ENCODE measurements around the gene DUS1L.

Gene DUS1L

DNA sequence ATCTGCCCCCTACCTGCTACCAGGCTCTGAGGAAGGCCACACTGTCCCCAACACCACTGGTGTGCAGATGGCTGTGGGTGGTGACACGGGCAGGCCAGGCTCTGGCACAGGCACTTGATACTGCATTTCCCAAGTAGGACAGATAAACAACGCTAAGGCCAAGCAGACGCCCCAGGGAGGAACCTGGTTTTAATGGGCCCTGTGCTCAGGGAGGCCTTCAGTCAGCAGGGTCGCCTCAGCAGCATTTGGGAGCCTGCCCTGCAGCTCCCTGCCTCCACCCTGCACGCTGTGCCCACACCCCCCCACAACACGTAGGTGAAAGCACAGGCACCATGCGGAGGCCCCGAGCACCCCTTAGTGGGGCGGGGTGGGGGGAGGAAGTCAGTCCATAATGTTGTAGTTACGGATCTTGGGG lies 35.7 kb upstream of the DUS1L start:
- DNase-seq (ENCODE audit: low read depth in 2 of 3, low spot score in 1 of 3) = no peak

DNA sequence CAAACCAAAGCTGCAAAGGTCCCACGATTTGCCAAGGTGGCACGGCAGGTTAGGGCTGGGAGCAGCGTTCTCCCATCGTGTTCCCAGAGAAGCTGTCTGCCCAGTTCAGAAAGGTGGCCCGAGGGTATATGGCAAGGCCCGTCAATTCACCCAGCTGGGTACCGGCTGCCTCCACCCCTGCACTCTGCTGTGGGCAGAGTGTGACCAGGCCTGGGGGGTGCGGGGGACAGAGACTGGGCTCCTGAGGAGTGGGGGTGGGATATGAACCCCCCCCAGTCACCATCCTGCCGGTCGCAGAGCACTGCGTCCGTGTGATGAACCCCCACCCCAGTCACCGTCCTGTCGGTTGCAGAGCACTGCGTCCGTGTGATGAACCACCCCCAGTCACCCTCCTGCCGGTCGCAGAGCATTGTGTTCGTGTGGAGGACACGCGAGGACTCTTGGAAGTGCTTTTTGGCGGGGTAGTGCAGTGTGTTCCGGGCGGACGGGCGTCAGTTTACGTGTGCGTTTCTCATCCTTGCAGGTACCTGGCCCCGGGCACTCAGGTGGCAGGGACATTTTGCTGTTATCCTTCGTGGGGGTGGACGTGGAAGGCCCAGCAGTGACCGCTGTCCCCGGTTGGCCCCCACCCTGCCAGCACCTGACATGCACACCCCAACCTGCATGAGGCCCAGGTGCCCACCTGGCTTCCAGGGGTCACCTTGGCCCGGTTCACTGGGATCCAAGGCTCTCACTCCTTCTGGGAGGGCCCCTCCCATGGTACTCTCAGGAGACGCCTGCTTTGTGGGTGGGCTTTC lies 35.1 kb upstream of the DUS1L start:
- no peak for DNase-seq (ENCODE audit: low read depth in 2 of 3, low spot score in 1 of 3)

DNA sequence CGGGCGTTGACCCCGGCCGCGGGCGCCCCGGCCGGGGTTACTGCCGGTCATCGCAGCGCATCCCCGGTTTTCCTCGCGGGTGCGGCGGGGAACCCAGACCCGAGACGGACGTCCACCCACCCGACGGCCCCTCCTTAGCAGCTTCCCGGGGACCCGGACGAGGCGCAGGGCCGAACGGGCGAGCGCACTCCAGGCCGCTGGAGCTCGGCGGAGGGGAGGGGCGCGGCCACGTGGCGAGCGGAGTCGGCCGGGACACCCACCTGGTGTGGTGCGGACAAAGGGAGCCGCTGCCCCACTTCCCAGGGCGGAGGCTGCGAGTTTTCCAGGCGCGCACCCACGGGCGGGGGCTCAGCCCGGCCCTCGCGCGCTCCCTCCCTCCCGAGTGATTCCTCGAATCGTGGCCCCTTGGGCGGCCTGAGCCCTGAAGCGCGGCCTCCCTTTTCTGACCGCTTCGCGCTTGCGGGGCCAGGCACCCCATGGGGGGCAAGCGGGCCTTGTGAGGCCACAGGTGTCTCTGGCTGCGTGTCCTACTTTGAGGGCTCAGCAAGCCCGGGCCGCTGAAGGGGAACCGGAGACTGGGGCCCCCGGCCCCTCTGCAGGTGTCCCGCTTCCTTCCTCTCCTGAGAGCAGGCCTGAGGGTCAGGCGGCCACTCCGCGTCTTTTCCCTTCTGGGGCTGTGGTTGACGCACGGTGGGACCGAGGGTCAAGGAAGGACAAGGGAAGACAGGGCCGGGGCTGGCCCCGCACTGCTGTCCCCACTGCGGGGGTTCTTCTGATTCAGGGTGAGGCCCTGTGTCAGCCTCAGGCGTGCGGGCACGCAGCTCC lies 33.5 kb upstream of the DUS1L start:
- DNase-seq (ENCODE audit: low read depth in 2 of 3, low spot score in 1 of 3) = no peak

DNA sequence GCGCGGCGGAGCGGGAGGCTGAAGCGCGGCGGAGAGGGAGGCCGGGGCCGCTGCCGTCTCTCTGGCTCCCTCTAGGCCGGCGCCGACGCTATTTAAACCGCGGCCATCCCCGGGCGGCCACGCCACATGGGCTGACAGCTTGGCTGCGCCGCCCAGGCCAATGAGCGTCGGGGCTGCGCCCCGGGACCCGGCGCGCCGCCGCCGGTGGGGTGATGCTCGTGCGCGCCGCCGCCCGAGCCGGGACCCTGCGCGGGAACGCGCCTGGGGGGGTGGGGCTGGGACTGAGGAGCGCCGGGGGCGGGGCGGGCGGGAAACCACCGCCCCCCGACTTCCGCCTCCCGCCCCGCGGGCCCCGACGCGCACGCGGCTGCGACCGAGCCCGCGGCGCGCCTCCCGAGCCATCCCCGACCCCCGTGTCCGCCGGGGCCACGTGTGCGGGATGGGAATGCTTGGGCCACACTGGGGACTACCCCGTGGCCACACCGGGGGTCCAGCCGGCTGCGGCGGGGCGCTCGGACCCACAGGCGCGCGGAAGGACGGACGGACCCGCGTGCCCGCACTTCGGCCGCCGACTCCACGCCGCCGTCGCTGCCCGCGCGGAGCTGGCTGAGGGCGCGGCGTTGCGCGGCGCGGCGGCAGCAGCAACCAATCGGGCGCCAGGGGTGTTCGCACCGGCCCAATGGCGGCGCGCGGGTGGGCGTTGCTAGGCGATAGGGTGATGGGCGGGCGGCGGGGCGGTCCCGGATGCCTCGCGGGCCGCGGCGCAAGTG lies 32.8 kb upstream of the DUS1L start, which contains the start of gene FASN:
Gene FASN, minus strand, starts transcription at position 68 of the 770 bp plus-strand sequence. CDS start 1,791 bp downstream, outside the sequence.
- peak; percentile 87 to 95 (median 89) for DNase-seq (ENCODE audit: low read depth in 2 of 3, low spot score in 1 of 3)

DNA sequence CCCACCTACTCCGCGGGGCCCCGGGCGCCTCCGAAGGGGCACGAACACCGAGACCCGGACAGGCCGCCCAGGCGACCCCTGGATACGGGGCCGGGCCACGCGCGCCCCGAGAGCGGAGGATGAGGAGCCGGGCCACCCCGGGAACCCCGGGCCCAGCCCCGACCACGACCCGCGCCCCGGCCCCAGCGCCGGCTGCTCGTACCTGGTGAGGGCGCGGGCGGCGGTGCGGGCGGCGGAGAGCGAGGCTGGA lies 32.2 kb upstream of the DUS1L start:
- DNase-seq (ENCODE audit: low read depth in 2 of 3, low spot score in 1 of 3) = no peak

DNA sequence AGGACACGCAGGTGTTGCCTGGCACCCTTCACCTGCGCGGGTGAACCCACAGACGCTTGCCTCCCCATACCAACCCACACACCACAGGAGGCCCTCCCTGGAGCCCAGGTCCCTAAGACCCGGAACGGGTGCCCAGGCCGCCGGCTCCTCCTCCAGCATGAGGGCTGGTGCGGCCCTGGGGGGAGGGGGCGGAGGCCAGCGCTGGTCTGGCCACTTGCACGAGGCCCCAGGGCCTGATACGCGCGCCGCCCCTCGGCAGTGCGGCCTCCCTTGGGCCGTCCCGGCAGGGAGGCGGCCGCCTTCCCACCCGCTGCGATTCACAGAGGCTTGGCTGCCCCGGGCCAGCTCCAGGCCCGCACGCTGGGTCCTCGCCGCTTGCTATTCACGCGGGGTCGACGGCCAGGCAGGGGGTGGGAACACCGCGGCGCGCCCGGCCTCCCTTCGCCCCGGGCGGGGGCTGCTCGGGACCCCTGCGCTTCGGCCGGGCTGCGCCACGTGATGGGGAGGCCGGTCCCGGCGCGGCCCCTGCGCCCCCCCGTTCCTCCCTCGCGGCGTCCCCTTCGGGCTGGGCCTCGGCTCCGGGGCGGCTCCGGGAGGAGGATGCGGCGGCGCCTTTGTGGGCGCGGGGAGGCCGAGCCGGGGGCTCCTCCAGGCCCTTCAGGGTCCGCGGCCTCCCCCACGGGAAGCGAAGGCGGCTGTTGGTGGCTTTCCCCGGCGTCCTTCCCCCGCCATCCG lies 31.7 kb upstream of the DUS1L start:
- DNase-seq (ENCODE audit: low read depth in 2 of 3, low spot score in 1 of 3) = no peak

DNA sequence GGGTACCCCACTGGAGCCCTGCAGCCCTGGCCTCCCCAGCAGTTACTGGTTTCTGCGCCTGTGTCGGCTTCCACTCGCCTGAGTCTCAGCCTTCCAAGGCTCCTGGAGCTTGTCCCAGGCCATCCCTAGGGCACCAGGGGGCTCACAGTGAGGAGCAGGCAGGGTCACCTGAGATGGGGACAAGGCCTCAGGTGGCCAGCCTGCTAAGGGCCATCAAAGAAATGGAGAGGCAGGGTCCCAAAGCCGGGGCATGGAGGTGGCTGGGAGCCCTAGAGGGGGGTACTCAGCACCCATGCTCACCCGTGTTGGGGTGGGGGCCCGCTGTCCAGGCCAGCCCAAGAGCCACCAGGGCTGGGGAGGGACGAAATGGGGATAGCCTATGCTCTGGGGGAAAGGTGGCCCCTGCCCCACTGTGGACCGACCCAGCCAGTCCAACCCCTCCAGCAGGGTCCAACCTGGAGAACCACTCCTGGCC lies 31.1 kb upstream of the DUS1L start:
- DNase-seq (ENCODE audit: low read depth in 2 of 3, low spot score in 1 of 3) = no peak

DNA sequence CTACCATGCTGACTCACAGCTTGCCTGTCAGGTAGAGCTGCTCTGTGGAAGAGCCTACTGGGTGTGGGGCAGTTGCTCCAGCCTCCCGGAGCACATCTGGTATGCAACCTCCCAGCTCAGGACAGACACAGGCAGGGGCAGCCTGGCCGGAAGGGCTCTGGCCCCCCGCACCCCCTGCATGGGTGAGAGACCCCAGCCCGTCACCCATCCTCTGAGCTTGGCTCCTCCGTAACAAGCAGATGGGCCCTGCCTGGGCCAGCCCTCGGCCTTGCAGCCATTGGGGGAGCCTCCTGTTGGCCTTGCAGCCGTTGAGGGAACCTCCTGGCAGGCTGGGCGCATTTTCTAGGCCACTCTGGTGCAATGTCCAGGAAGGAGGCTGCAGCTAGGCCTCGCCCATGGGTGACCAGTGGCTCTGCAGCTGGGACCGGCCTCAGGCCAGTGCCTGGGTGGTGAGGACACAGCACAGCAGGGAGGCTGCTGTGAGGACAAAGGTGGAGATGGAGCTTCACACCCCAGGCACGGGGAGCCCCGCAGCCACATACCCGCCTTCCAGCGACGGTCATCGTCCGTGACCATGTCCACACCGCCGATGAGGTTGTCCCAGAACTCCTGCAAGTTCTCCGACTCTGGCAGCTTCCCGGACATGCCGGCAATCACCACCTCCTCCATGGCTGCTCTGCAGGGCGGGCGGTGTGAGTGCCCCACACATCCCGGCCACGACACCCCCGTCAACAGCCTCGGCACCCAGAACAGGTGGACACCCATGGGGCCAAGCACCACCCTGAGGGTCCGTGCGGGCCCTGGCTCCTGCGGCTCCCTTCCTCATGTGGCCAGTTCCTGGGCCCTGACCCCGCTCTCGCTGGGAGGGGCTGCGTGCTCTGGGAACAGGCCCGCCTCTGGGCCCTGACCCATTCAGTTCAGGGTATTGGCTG lies 30.4 kb upstream of the DUS1L start:
- DNase-seq (ENCODE audit: low read depth in 2 of 3, low spot score in 1 of 3) = no peak

DNA sequence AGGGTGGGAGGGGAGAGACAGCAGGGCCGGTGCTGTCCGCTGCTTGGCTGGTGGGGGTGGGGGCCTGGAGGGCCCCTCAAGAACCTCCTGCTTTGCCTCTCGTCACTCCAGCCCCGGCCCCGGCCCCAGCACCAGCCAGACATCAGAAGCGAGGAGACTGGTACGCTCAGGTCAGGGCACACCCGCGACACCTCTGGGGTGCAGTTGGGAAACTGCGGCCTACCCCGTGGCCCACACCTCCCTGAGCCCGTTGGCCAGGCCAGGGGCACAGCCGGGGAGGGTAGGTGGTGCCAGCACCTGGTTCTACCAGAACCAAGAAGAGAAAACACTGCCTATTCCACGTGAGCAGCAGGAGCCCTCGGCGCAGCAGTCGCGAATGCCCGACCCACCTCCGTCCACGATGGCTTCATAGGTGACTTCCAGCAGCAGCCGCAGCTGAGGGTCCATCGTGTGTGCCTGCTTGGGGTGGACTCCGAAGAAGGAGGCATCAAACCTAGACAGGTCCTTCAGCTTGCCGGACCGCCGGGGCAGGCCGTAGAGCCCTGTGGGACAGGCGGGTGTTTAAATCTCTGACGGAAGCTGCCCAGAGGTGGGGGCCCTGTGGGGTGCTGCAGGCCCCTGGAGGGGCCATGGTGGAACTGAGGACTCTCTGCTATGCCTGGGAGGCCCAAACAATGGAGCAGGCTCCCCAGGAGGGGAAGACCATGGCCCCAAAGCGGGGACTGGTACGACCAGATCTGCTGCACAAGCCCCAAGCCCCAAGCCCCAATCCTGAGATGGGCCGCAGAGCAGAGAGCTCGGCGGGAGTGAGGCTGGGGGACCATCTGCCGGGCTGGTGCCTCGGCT lies 29.6 kb upstream of the DUS1L start:
- no peak for DNase-seq (ENCODE audit: low read depth in 2 of 3, low spot score in 1 of 3)

DNA sequence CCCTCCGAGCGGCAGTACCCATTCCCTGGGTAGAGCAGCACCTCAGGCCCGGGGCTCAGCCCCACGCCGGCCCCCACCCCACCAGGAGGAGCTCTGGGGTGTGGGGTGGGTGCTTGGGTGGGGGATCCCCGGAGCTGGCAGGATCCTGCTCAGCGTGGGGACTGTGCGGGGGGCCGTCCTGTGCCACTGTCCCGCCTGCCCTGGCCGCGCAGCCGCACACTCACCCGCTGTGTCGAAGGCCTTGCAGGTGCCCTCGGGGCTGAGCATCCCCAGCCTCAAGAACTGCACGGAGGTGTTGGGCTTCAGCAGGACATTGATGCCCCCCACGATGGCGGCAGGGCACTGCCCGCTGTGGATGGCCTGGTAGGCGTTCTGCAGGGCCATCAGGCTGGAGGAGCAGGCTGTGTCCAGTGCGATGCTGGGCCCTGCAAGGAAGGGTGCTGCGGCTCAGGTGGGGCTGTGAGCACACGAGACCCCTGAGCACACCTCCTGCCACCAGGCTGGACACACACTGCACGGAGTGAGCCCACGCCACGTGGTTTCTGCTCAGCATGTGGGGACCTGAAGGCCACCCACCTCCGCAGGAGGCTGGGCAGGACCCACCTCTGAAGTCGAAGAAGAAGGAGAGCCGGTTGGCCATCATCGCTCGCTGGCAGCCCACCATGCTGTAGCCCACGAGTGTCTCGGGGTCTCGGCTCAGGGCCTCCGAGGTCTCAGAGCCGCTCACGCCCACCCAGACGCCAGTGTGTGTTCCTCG lies 27.6 kb upstream of the DUS1L start:
- no peak for DNase-seq (ENCODE audit: low read depth in 2 of 3, low spot score in 1 of 3)

DNA sequence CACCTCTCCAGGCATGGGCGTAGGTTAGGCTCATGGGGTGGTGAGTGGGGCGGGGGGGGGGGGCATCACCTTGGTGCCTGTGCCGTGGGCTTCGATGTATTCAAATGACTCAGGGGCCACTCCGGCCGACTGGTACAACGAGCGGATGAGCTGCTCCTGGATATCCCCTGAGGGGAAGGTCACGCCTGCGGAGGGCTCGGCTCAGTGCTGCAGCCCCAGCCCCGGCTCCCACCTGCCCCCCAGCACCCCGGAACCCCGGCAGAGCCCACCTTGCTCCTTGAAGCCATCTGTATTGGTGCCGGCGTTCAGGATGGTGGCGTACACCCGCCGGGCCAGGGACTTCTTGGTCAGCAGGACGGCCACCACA lies 27.0 kb upstream of the DUS1L start:
- no peak for DNase-seq (ENCODE audit: low read depth in 2 of 3, low spot score in 1 of 3)

DNA sequence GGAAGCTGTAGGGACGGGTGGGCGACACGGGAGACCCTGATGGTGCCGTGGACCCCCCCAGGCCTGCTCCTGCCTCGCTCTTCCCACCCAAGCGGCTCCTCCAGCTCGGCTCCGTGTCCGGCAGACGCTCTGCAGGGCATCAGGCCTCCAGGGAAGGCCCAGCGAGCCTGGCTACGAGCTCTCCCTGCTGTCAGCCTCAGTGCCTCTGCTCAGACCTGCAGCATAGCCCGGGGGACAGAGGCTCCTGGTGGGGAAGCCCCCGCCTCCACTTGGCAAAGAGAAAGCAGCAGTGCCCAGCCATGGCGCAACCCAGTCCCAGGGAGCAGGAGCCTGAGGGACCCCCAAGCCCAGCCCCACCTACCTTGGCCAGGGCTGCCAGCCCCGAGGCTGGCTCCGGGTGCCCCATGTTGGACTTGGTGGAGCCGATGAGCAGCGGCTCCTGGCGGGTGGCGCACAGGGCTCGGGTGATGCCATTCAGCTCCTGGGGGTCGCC lies 26.5 kb upstream of the DUS1L start:
- no peak for DNase-seq (ENCODE audit: low read depth in 2 of 3, low spot score in 1 of 3)

DNA sequence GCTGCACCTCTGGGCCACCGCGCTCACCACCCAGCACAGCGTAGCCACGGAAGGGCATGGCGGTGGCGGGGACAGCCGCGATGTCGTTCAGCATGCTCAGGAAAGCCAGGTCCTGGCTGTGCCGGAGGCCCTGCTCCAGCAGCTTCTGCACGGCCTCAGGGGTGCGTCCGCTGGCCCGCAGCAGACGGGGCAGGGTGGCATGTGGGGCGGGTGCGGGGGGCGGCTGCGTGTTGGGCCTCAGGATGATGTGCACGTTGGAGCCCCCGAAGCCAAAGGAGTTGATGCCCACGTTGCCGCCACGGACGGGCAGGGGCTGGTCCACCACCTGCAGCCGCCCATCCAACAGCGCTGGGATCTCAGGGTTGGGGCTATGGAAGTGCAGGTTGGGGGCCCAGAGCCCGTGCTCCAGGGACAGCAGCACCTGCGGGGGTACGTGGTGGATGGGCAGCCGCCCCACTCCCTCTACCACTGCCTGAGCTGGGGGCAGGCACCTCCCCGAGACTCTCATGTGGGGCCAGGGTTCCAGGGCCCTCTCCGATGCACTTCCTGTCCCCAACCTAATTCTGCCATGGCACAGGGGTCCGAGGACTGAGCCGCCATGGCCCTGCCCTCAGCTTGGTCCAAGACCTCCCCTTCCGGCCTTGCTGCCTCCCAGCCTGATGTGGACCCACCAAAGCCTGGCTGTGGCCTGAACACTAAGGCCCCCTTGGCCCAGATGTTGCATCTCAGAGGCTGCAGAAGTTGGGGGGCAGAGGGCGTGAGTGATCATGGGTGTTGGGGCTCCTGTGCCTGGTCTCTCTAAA lies 25.9 kb upstream of the DUS1L start:
- no peak for DNase-seq (ENCODE audit: low read depth in 2 of 3, low spot score in 1 of 3)

DNA sequence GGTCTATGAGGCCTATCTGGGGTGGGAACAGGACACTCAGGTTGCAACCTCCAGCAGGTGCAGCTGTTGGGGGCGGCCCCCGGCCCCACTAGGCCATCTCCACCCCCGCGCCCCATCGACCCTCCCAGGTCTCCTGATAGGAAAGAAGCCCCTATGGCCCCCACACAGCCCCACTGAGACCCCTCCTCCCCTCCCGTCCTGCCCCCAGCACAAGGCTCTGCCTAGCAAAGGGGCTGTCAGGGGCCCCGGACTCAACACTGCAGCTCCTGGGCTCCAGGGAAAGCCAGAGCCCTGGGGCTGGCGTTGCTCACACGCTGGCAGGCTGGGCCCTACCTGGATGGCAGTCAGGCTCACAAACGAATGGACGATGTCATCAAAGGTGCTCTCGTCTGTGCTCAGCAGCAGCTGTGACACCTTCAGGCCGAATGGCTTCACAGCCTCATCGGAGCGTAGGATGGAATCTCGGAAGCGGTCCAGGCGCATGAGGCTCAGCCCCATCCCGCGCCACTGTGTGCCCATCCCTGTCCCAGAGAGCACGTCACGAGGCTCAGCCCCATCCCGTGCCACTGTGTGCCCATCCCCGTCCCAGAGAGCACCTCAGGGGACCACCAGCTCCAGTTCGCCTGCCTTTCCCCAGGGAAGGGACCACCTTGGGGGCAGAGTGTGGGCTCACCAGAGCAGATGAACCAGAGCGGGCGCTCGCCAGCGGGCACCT lies 25.1 kb upstream of the DUS1L start:
- DNase-seq (ENCODE audit: low read depth in 2 of 3, low spot score in 1 of 3) = no peak

DNA sequence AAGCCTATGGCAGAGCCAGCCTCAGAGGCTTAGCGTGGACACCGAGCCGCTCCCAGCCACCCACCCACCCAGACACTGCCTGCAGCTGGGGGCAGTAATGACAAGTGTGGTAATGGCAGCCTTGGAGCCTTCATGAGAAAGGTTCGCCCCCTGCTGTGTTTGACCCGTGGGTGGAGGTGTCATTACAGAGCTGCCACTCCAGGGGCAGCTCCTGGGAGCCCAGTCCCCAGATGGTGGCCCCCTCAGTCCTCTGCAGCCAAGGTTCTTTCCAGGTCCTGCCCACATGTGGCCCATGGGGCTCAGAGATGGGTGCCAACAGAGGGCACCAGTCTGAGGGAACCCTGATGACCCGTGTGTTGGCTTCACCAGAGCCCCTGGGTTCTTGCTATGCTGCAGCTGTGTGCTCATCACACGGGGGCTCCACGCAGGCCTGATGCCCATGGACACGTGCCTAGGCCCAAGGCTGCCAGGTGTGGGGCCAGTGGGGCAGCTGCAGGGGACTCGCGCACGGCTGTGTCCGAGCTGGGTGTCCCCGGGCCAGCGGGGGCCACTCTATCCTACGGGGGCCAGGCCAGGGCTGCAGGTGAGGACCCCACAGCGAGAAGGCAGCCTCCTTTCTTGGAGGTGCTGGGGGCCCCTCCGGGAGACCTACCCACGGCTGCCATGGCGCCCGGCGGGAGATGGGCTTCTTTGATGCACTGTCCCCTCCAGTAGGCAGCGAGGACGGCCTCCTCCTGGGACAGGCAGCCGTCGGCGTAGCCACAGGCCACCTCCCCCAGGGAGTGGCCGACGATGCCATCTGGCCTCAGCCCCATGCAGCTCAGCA lies 24.3 kb upstream of the DUS1L start:
- DNase-seq (ENCODE audit: low read depth in 2 of 3, low spot score in 1 of 3) = no peak

All from stimulated activated CD4-positive, alpha-beta T cell treated with anti-CD3 and anti-CD28 coated beads, Interleukin-12 subunit alpha, Interleukin-12 subunit beta, amount 100 ng/mL, for 48 hours (primary cell).